RCC 7860 (cell line): ENCODE results near the gene GZMM.

Experiments used
- DNase-seq: peaks from one replicate; pipeline ENCODE4 v3.0.0-alpha.2; 2015; ENCODE audit warnings: low spot score
- FAIRE-seq: peaks from 2 replicates; lab custom pipeline; 2012; peaks lifted over from hg19 to GRCh38; lab: Jason Lieb, UNC

The GZMM gene

GRCh38 chr19:594265-594870 lies 50.5 kb downstream of the GZMM start:
- no peak for DNase-seq
- no peak for FAIRE-seq

DNA sequence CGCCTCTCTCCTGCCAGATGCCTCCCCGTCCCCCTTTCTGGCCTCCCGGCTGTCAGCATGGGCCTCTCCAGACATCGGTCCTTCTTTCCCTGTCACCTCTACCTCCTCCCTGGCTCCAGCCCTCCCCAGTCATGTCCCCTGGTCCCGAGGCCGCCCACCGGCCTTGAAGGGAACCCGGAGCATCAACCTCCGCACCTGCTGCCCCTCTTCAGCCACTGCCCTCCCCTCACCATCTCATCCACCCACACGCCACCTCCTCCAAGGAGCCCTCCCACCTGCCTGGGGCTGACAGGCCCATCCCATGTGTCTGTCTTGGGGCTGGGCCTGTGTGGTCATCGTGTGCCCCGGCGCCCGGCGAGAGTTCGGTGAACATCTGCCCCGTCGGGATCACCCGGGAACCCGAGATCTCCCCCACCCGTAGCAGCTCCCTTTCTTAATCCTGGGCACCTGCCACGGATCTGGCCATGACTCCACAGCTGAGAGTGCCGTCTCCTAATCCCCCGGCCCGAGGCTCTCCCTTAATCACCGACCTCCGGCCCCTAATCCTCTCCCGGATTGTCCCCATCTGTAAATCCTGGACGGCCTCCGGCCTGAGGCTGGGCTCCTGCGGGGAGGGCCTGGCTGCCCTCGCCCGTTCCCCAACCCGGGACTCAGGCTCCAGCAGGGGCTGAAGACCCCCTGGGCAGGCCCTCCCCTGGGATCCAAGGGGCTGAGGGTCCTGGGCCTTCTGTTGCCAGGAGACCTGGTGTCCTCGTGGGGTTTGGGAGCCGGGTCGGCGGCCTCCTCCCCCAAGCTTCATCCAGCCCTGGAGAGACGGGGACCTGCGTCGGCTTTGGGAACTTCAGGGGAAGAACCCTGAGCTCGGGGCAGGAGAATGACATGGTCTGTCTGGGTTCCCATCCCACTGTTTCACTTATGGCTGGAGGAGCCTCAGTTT lies 51.7 kb downstream of the GZMM start:
- FAIRE-seq (no peak), DNase-seq (no peak)

GRCh38 chr19:596263-596655 lies 52.4 kb downstream of the GZMM start:
- DNase-seq (no peak), FAIRE-seq (no peak)

GRCh38 chr19:597406-598315 lies 53.8 kb downstream of the GZMM start:
- FAIRE-seq (no peak), DNase-seq (no peak)
